Measurements from ENCODE around the gene PLB1.

Gene PLB1

GRCh38 chr2:28643327-28643726, 147.5 kb downstream of the PLB1 start:
- DNase-seq (ENCODE audit: low read depth): no peak
- H3K4me3 ChIP-seq (ENCODE audit: low read depth, low read length): no peak overlapping the region

DNA sequence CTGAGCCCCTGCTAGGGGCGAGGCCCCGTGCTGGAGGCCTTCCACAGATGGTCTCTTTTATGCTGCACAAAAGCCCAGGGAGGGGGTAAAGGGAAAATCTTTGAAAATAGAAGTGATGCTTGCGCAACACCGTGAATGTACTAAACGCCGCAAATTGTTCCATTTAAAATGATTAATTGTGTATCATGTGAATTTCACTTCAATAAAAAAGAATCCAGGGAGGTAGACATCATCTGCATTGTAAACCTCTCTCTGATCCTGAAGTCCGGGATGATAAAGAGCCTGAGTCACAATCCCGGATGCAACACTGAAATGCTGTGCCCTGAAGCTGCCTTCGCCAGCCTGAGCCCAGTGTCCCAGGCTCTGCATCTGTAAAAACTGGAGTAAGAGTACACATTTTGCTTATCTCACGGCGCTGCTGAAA, 148.1 kb downstream of the PLB1 start:
- no peak overlapping the region for H3K4me3 ChIP-seq (ENCODE audit: low read depth, low read length)
- TF ChIP-seq, protein P1, sequence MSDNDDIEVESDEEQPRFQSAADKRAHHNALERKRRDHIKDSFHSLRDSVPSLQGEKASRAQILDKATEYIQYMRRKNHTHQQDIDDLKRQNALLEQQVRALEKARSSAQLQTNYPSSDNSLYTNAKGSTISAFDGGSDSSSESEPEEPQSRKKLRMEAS (IDR thresholded peaks at IDR 0.05; ENCODE audit: low read depth, low read length): no peak
- TF ChIP-seq POLR2A (IDR thresholded peaks at IDR 0.05; ENCODE audit: extremely low read depth, insufficient read length) (no peak), MYC (IDR thresholded peaks at IDR 0.05; ENCODE audit: low read depth, low read length) (no peak)
- TF ChIP-seq, protein P2, sequence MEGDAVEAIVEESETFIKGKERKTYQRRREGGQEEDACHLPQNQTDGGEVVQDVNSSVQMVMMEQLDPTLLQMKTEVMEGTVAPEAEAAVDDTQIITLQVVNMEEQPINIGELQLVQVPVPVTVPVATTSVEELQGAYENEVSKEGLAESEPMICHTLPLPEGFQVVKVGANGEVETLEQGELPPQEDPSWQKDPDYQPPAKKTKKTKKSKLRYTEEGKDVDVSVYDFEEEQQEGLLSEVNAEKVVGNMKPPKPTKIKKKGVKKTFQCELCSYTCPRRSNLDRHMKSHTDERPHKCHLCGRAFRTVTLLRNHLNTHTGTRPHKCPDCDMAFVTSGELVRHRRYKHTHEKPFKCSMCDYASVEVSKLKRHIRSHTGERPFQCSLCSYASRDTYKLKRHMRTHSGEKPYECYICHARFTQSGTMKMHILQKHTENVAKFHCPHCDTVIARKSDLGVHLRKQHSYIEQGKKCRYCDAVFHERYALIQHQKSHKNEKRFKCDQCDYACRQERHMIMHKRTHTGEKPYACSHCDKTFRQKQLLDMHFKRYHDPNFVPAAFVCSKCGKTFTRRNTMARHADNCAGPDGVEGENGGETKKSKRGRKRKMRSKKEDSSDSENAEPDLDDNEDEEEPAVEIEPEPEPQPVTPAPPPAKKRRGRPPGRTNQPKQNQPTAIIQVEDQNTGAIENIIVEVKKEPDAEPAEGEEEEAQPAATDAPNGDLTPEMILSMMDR (IDR thresholded peaks at IDR 0.05; ENCODE audit: low read depth, low read length): no peak
- DNase-seq (ENCODE audit: low read depth): no peak

More at GRCh38 chr2:28643327-28643726, 147.5 kb downstream of the PLB1 start:
- TF ChIP-seq MYC (IDR thresholded peaks at IDR 0.05; ENCODE audit: low read depth, low read length) (no peak), POLR2A (IDR thresholded peaks at IDR 0.05; ENCODE audit: extremely low read depth, insufficient read length) (no peak)
- TF ChIP-seq, protein P1 (IDR thresholded peaks at IDR 0.05; ENCODE audit: low read depth, low read length): no peak
- TF ChIP-seq, protein P2 (IDR thresholded peaks at IDR 0.05; ENCODE audit: low read depth, low read length): no peak

- no peak for DNase-seq (ENCODE audit: low read depth)
- TF ChIP-seq POLR2A (IDR thresholded peaks at IDR 0.05; ENCODE audit: extremely low read depth, insufficient read length) (no peak), MYC (IDR thresholded peaks at IDR 0.05; ENCODE audit: low read depth, low read length) (no peak)
- TF ChIP-seq, protein P1 (IDR thresholded peaks at IDR 0.05; ENCODE audit: low read depth, low read length): no peak
- TF ChIP-seq, protein P2 (IDR thresholded peaks at IDR 0.05; ENCODE audit: low read depth, low read length): no peak
- H3K4me3 ChIP-seq (ENCODE audit: low read depth, low read length): no peak overlapping the region
These were observed 148.9 kb downstream of the PLB1 start for GRCh38 chr2:28644760-28645159.

DNA sequence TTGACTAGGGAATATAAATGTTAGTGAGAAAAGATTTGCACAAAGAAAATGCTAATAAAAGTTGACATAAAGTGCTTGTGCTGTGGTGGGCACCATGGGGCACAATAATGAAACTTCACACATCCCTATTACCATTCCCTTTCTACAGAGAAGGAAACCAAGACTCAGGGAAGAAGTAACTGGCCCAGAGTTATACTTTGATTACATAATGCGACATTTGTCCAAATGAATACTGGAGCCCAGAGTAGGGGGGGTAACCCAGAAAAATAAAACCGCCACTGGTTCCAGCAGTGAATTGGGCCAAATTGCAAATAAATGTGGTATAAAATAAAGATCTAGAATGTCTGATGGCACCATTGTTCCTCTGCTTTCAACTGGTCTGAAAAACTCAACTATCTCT, 149.7 kb downstream of the PLB1 start:
- DNase-seq (ENCODE audit: low read depth): no peak
- H3K4me3 ChIP-seq (ENCODE audit: low read depth, low read length): no peak overlapping the region
- TF ChIP-seq, protein P2 (IDR thresholded peaks at IDR 0.05; ENCODE audit: low read depth, low read length): no peak
- TF ChIP-seq, protein P1 (IDR thresholded peaks at IDR 0.05; ENCODE audit: low read depth, low read length): no peak
- no peak for TF ChIP-seq MYC (IDR thresholded peaks at IDR 0.05; ENCODE audit: low read depth, low read length)
- no peak for TF ChIP-seq POLR2A (IDR thresholded peaks at IDR 0.05; ENCODE audit: extremely low read depth, insufficient read length)

GRCh38 chr2:28647682-28648081, 151.8 kb downstream of the PLB1 start:
- TF ChIP-seq POLR2A (IDR thresholded peaks at IDR 0.05; ENCODE audit: extremely low read depth, insufficient read length): no peak
- TF ChIP-seq, protein P1 (IDR thresholded peaks at IDR 0.05; ENCODE audit: low read depth, low read length): no peak
- TF ChIP-seq, protein P2 (IDR thresholded peaks at IDR 0.05; ENCODE audit: low read depth, low read length): no peak
- TF ChIP-seq MYC (IDR thresholded peaks at IDR 0.05; ENCODE audit: low read depth, low read length): no peak
- DNase-seq (ENCODE audit: low read depth): no peak
- no peak overlapping the region for H3K4me3 ChIP-seq (ENCODE audit: low read depth, low read length)
